ENCODE data around the gene YKT6.

YKT6 gene

DNA sequence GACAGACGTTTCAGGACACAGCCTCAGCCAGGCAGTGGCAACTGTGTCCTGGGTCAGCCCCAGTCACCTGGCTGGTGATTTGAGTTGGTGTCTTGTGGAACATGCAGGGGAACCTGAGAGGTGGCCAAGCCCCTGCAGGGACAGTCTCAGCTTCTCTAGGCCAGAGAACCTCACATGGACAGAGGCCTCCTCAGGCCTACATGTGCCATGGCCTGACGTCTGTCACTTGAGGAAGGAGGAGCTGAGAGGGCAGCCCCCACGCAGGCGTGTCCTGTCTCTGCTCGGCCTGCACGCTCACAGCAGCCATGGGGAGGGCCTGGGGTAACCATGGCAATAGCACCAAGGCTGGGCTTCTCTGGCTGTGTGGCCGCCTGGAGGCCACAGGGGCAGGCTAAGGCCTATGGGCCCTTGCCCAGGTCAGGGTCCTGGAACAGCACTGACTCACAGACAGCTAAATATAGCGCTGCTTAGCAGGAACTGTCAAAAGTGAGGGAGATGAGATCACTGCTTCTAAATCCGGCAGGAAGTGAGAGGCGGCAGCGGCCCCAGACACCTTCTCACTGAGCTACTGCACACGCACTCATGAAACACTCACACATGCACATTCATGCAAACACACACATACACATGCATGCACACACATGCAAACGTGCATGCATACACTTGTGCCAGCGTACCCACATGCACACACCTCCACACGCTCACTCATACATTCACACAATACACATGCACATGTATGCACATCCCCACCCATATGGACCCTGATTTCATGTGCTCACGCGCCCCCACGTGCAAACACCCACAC, 57.0 kb downstream of the YKT6 start:
- Mint-ChIP-seq H3K4me1 (ENCODE audit: low read depth) (peaks cover 53% of the 10 kb centered on the region), H3K27ac (peak overlapping the region; percentile 90), H3K36me3 (ENCODE audit: low read depth) (no peaks in the 10 kb centered on the region), H3K9me3 (no peaks in the 10 kb centered on the region), H3K4me3 (peak overlapping the region; percentile 57), H3K27me3 (no peaks in the 10 kb centered on the region)
- DNase-seq: peak; percentile 90

DNA sequence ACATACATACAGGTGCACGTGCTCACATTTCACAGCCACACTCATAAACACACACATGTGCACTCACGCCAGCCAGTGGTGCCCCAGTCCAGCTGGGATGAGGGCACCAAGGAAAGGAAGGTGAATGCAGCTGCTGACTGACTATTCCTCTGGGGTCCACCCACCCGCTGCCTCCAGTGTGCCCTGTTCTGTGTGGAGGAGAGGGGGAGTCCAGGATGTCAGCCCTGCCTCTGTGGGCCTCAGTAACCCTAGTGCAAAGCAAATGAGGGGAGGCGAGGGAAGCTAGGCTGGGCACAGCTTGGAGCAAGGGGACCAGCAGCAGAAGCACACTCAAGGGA, 57.6 kb downstream of the YKT6 start:
- Mint-ChIP-seq H3K27ac (peak overlapping the region; percentile 90), H3K4me3 (peak overlapping the region; percentile 57), H3K27me3 (no peaks in the 10 kb centered on the region), H3K9me3 (no peaks in the 10 kb centered on the region), H3K4me1 (ENCODE audit: low read depth) (peaks cover 53% of the 10 kb centered on the region), H3K36me3 (ENCODE audit: low read depth) (no peaks in the 10 kb centered on the region)
- DNase-seq: no peak

DNA sequence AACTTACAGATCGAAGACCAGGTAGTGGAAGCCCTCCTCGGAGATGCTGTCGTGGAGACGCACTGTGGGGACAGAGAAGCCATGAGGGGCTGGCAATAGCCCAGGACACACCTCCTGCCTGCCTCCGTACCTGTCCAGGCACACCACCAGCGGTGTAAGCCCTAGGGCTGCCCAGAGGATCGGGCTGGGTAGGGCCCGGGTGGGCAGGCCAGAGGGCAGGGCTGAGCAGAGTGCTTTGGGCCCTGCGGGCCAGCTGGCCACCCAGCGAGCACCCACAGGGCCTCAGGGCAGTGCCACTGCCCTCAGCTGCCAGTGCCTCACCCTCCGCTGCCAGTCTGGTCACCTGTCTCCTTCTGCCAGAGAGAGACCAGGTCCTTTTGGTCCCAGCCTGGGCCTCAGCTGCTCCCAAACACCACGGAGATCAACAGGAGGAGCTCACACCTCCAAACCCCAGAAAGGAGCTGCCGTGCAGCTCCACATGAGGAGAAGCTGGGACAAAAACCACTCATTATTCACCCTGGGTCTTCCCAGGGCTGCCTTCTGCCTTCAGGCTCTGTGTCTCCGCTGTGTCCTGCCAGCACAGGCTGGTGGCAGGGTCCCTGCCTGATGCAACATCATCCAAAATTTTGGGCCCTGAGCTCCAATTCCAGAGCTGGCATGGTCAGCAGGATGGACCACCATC, 58.2 kb downstream of the YKT6 start:
- Mint-ChIP-seq H3K27me3 (no peaks in the 10 kb centered on the region), H3K4me1 (ENCODE audit: low read depth) (peaks cover 55% of the 10 kb centered on the region), H3K27ac (peak overlapping the region; percentile 90), H3K36me3 (ENCODE audit: low read depth) (no peaks in the 10 kb centered on the region), H3K9me3 (no peaks in the 10 kb centered on the region), H3K4me3 (peak overlapping the region; percentile 57)
- peak; percentile 48 for DNase-seq

DNA sequence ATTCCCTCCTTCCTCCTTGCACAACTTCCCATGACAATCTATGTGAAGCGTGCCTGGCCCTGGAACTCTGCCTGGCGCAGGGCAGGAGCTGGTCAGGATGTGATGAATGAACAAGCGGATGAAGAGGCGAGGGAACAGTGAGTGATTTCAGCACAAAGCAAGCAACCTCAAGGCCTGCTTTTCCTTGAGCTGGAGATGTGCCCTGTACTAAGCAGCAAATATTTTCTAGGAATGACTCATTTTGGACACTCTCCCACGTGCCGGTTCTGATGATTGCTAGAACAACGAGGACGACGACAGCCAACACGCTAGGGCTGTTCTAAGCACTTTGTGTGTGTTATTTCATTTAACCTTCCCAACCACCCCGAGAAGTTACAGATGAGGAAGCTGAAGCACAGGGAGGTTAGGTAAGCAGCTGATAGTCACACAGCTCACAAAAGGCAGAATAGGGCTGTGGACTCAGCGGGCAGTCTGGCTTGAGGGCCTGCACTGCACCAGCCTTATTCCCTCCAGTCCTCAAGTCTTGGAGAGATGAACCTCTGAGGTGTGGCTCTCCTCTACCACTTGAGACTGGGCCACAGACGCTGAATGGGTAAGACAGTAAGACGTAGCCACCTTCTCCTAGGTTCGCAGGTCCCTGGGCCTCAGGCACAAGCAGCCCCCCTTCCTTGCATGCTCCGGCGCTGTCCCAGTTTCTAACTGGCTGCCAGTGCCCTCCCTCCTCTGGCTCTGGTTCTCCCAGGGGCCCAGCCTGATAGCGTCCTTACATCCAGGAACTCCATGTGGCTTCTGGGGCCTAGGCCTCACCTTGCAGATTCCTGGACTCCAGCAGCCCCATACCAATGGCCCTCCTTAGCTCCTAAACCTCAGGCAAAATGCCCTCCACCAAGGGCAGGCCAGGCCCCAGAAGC, 59.0 kb downstream of the YKT6 start:
- Mint-ChIP-seq H3K36me3 (ENCODE audit: low read depth) (no peaks in the 10 kb centered on the region), H3K9me3 (no peaks in the 10 kb centered on the region), H3K4me3 (no peak overlapping the region), H3K27me3 (no peaks in the 10 kb centered on the region), H3K27ac (peak overlapping the region; percentile 89), H3K4me1 (ENCODE audit: low read depth) (peaks cover 54% of the 10 kb centered on the region)
- DNase-seq: no peak

DNA sequence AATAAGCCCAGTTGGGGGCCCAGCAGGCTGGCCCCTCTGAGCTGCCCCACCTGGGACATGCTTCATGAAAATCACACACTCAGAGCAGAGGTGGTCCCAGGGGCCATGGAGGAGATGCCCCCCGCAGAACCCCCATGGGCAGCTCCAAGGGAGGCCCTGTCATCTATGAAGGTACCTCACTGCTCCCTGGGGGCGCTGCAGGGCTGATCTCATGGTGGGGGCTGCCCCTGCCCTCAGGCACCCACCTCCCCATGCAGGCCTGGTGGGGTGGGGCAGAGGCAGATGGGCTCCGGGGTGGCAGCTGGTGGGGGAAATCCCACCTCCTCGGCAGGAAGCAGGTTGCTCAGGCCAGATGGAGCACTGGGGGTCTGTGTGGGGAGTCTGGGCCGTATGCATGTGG, 60.5 kb downstream of the YKT6 start:
- no peaks in the 10 kb centered on the region for H3K9me3 Mint-ChIP-seq
- no peak overlapping the region for H3K4me3 Mint-ChIP-seq
- no peak overlapping the region for H3K27ac Mint-ChIP-seq
- peaks cover 48% of the 10 kb centered on the region for H3K4me1 Mint-ChIP-seq (ENCODE audit: low read depth)
- DNase-seq: no peak
- H3K36me3 Mint-ChIP-seq (ENCODE audit: low read depth): no peaks in the 10 kb centered on the region
- H3K27me3 Mint-ChIP-seq: no peaks in the 10 kb centered on the region

DNA sequence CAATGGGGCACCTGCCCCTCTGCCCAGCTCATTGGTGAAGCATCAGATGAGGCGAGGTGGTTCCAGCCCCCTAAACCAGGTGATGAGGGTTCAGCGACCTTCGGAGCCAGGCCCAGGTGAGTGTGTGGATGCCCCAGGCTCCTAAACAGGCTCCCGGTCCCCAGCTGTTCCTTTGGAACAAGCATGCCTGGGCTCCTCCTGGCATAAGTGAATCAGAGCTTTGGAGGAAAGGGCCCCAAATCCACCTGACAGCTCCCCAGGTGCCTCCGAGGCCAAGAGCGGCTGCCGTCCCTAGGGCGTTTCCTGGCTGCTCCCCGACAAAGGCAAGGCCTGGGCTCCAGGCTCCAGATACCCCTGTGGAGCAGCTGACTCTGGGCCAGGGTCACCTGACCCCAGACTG, 61.3 kb downstream of the YKT6 start:
- no peaks in the 10 kb centered on the region for H3K9me3 Mint-ChIP-seq
- no peak for DNase-seq
- H3K27me3 Mint-ChIP-seq: no peaks in the 10 kb centered on the region
- H3K36me3 Mint-ChIP-seq (ENCODE audit: low read depth): no peaks in the 10 kb centered on the region
- peaks cover 42% of the 10 kb centered on the region for H3K4me1 Mint-ChIP-seq (ENCODE audit: low read depth)
- no peak overlapping the region for H3K4me3 Mint-ChIP-seq
- H3K27ac Mint-ChIP-seq: no peak overlapping the region

DNA sequence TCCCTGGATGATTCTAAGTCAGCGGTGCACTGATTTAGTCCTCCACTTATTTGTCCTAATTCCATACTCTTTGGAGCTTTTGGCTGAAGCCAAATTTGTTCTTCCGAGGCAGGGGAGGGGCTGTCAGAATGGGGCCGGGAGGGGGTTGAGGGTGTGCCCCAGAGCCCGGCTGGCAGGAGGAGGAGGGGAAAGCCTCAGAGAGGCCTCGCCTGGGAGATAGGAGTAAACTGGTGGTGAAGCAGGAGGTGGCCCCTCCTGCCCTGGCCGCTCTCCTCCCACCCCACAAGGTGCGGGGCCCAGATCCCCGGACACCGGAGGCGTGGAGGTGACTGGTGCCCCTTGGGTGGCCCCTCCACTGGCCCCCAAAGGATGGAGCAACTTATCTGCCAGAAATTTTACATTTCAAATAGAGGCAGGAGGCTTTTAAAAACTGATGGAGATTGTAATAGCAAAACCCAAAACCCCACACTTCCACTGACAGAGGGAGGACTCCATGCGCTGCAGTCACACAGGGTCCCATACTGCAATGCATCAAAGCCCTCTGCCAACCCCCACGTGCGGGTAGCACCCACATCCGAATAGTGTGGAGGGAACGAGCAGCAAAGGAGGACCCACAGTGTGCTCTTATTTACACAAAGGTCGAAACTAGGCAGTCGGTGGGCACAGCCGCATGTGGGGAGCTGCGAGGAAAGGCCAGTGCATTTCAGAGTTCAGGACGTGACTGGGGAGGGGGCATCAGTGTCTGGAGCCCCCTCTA, 62.7 kb downstream of the YKT6 start:
- no peak for DNase-seq
- H3K27ac Mint-ChIP-seq: no peak overlapping the region
- H3K4me1 Mint-ChIP-seq (ENCODE audit: low read depth): peaks cover 27% of the 10 kb centered on the region
- no peaks in the 10 kb centered on the region for H3K36me3 Mint-ChIP-seq (ENCODE audit: low read depth)
- no peaks in the 10 kb centered on the region for H3K27me3 Mint-ChIP-seq
- no peaks in the 10 kb centered on the region for H3K9me3 Mint-ChIP-seq
- H3K4me3 Mint-ChIP-seq: no peak overlapping the region
